HepG2 (cell line): ENCODE results near the gene ICE2. TPM values are rescaled to one million over a fixed set of nuclear protein-coding genes. Genes with fewer than 3 reads are reported as not detected.

Experiments
- ATAC-seq: fragments of 200-7000 bp; cut with Tn5 transposase; 3 replicates; pipeline ENCODE4 v1.9.1; 2020; ENCODE audit warnings: mild to moderate bottlenecking, moderate library complexity
- BruUV-seq: library from RNA; stranded (reverse); fragments of 400-500 nt; replicated peaks from 2 replicates; lab custom pipeline; 2021; lab: Mats Ljungman, UMichigan
- CTCF ChIA-PET: fragments of 300-600 bp; formaldehyde crosslinking; extraction: SDS; loops from one replicate; lab custom pipeline; 2021; ENCODE audit warnings: low total read pairs, inconsistent platforms, low intra/inter-chr PET ratio; lab: Yijun Ruan, JAX
- POLR2A ChIA-PET: fragments of 350-600 bp; sonication (Branson Sonifier 250); formaldehyde crosslinking; loops from one replicate; lab custom pipeline; 2020; ENCODE audit warnings: antibody characterized with exemption, inconsistent platforms; lab: Yijun Ruan, JAX
- DNase-seq: peaks from one replicate; pipeline ENCODE4 v3.0.0-alpha.2; 2015; ENCODE audit warnings: low spot score
- FAIRE-seq: peaks from 3 replicates; lab custom pipeline; 2011; peaks lifted over from hg19 to GRCh38; lab: Jason Lieb, UNC
- H2AFZ ChIP-seq: one replicate; pipeline ENCODE4 v1.6.1; 2011; ENCODE audit warnings: low read length, inconsistent platforms
- H3K27ac ChIP-seq: fragments of 300-600 bp; 3 replicates; pipeline ENCODE4 v1.8.0; 2011; ENCODE audit warnings: mixed run types, mild to moderate bottlenecking, mixed read lengths, low read length, inconsistent platforms; ENCODE audit not compliant: insufficient read depth; ENCODE audit errors: extremely low read length
- H3K27me3 ChIP-seq, 2 experiments: fragments of 200-600 bp in 1 of 2; 2 replicates in 1 of 2; 3 replicates in 1 of 2; pipeline versions ENCODE4 v1.6.0 to v1.8.0; 2011; ENCODE audit warnings: low read length in 2 of 2, mild to moderate bottlenecking in 2 of 2, moderate library complexity in 2 of 2, inconsistent platforms in 1 of 2; ENCODE audit not compliant: insufficient read depth in 2 of 2, control insufficient read depth in 1 of 2
- H3K36me3 ChIP-seq, 2 experiments: fragments of 200-600 bp in 1 of 2; replicated peaks in 1 of 2; 2 replicates in 1 of 2; 3 replicates in 1 of 2; pipeline versions ENCODE4 v1.5.1 to v1.8.0; 2011; ENCODE audit warnings: low read length in 2 of 2, inconsistent platforms in 1 of 2; ENCODE audit not compliant: insufficient read depth in 2 of 2, control insufficient read depth in 1 of 2
- H3K4me1 ChIP-seq: 2 replicates; pipeline ENCODE4 v1.5.1; 2012; ENCODE audit warnings: low read length, inconsistent platforms; ENCODE audit not compliant: insufficient read depth
- H3K4me2 ChIP-seq: 2 replicates; pipeline ENCODE4 v1.6.0; 2011; ENCODE audit warnings: low read depth, low read length, inconsistent platforms
- H3K4me3 ChIP-seq, 3 experiments: fragments of 200-600 bp in 1 of 3; sonication (generic), shearing (Covaris generic) in 1 of 3; replicated peaks in 1 of 3; 2 replicates each; pipeline ENCODE4 v1.5.1; 2011 to 2016; ENCODE audit warnings: low read length in 3 of 3, inconsistent platforms in 2 of 3, low read depth in 2 of 3, mild to moderate bottlenecking in 2 of 3, control low read depth in 1 of 3, mixed read lengths in 1 of 3; ENCODE audit not compliant: insufficient read depth in 1 of 3
- H3K79me2 ChIP-seq: one replicate; pipeline ENCODE4 v1.6.1; 2011; ENCODE audit warnings: low read length, inconsistent platforms; ENCODE audit not compliant: insufficient read depth
- H3K9ac ChIP-seq: 2 replicates; pipeline ENCODE4 v1.6.0; 2011; ENCODE audit warnings: mild to moderate bottlenecking, low read depth, low read length, inconsistent platforms; ENCODE audit not compliant: insufficient read depth
- H3K9me3 ChIP-seq: 2 replicates; pipeline ENCODE4 v1.5.1; 2012; ENCODE audit warnings: mild to moderate bottlenecking, low read length
- H4K20me1 ChIP-seq: 2 replicates; pipeline ENCODE4 v1.6.0; 2011; ENCODE audit warnings: inconsistent platforms, mild to moderate bottlenecking, low read length, moderate library complexity; ENCODE audit not compliant: insufficient read depth
- EEA1 ChIP-seq: sonication (generic); formaldehyde crosslinking; IDR thresholded peaks from 2 replicates; pipeline ENCODE4 v1.5.1; 2020; ENCODE audit warnings: mild to moderate bottlenecking, missing genetic modification reagents, borderline replicate concordance
- HDAC6 ChIP-seq: fragments of 200-600 bp; sonication (generic); IDR thresholded peaks from 2 replicates; pipeline ENCODE4 v1.7.0; 2017; ENCODE audit warnings: mild to moderate bottlenecking, antibody characterized with exemption, low read length, low read depth
- KDM4B ChIP-seq: sonication (generic); formaldehyde crosslinking; IDR thresholded peaks from 2 replicates; pipeline ENCODE4 v1.4.0; 2020; ENCODE audit warnings: missing genetic modification reagents
- RFXANK ChIP-seq: IDR thresholded peaks from 2 replicates; pipeline ENCODE4 v1.6.1; 2016
- SIX4 ChIP-seq: sonication (generic); formaldehyde crosslinking; IDR thresholded peaks from 2 replicates; pipeline ENCODE4 v1.4.0; 2020; ENCODE audit warnings: missing genetic modification reagents
- SNAI1 ChIP-seq: sonication (generic); formaldehyde crosslinking; IDR thresholded peaks from 2 replicates; pipeline ENCODE4 v1.5.0; 2020; ENCODE audit warnings: mild to moderate bottlenecking, missing genetic modification reagents, borderline replicate concordance
- TCF7L2 ChIP-seq: IDR thresholded peaks from 2 replicates; pipeline ENCODE4 v1.6.1; 2011; ENCODE audit warnings: mild to moderate bottlenecking, low read depth, low read length, moderate library complexity
- THYN1 ChIP-seq: sonication (generic); formaldehyde crosslinking; IDR thresholded peaks from 2 replicates; pipeline ENCODE4 v1.8.1; 2023; ENCODE audit warnings: low read depth, mild to moderate bottlenecking, moderate library complexity, missing genetic modification reagents, borderline replicate concordance
- U2AF2 ChIP-seq: fragments of 200-400 bp; formaldehyde crosslinking; IDR thresholded peaks from 2 replicates; pipeline ENCODE4 v1.6.1; 2017; ENCODE audit warnings: low read depth, mild to moderate bottlenecking, low read length
- ZMYM4 ChIP-seq: sonication (generic); formaldehyde crosslinking; IDR thresholded peaks from 2 replicates; pipeline ENCODE4 v1.8.1; 2023; ENCODE audit warnings: mild to moderate bottlenecking, missing genetic modification reagents
- ZNF678 ChIP-seq: sonication (generic); formaldehyde crosslinking; IDR thresholded peaks from 2 replicates; pipeline ENCODE4 v1.4.0; 2020; ENCODE audit warnings: mild to moderate bottlenecking, missing genetic modification reagents
- ZNF790 ChIP-seq: sonication (generic); formaldehyde crosslinking; IDR thresholded peaks from 2 replicates; pipeline ENCODE4 v1.8.0; 2022; ENCODE audit warnings: missing genetic modification reagents, mild to moderate bottlenecking, borderline replicate concordance
- WGBS: methylation state at CpG from one replicate; pipeline ENCODE4 v1.1.6; 2017; ENCODE audit warnings: low lambda C conversion rate; 5-methylcytosine and 5-hydroxymethylcytosine counted together
- in situ Hi-C: cut with HindIII; loops from 2 replicates; pipeline ENCODE4 v1.10.0; 2017; ENCODE audit warnings: low pct_unique_long_range_greater_than_20kb; ENCODE audit not compliant: extremely low pct_ligation_motif_present
- intact Hi-C: fragments of 100-400 bp; cut with micrococcal nuclease; formaldehyde crosslinking; loops from one replicate; pipeline ENCODE4 v1.10.0; 2022; ENCODE audit not compliant: unreplicated experiment
- polyA plus RNA-seq, 8 experiments: library from polyadenylated mRNA; depleted of rRNA in 3 of 8; stranded (reverse) in 7 of 8; unstranded in 1 of 8; fragments of >200 nt; fragmentation: Illumina TruSeq in 4 of 8; extraction: Trizol in 4 of 8; gene quantifications; 2 replicates each; pipeline versions ENCODE4 v1.2.1 to v1.2.3, GENCODE V29; 2011 to 2016; ENCODE audit warnings: low read depth in 4 of 8, missing spikeins in 1 of 8, mixed read lengths in 1 of 8; ENCODE audit not compliant: insufficient read depth in 1 of 8
- total RNA-seq, 5 experiments: library from RNA; depleted of rRNA; stranded (reverse); fragments of >200 nt; fragmentation: Illumina TruSeq; extraction: Trizol; gene quantifications; 2 replicates each; pipeline ENCODE4 v1.2.3, GENCODE V29; 2016; ENCODE audit warnings: low read depth in 1 of 5
- TF ChIP-seq, protein P1 (sequence below): sonication (generic); formaldehyde crosslinking; conservative IDR thresholded peaks from 2 replicates; pipeline ENCODE4 v1.4.0; 2020; ENCODE audit warnings: missing genetic modification reagents
- TF ChIP-seq, protein P2 (sequence below): sonication (generic); formaldehyde crosslinking; IDR thresholded peaks from 2 replicates; pipeline ENCODE4 v1.4.0; 2020; ENCODE audit warnings: missing genetic modification reagents
- TF ChIP-seq, protein P3 (sequence below): sonication (generic); formaldehyde crosslinking; IDR thresholded peaks from 2 replicates; pipeline ENCODE4 v1.4.0; 2020; ENCODE audit warnings: mild to moderate bottlenecking, low read depth, missing genetic modification reagents
- TF ChIP-seq, protein P4 (sequence below): sonication (generic); formaldehyde crosslinking; IDR thresholded peaks from 2 replicates; pipeline ENCODE4 v1.5.0; 2020; ENCODE audit warnings: missing genetic modification reagents
- TF ChIP-seq, protein P5 (sequence below): sonication (generic); formaldehyde crosslinking; IDR thresholded peaks from 2 replicates; pipeline ENCODE4 v1.5.0; 2020; ENCODE audit warnings: missing genetic modification reagents

The ICE2 gene
- total and polyA plus RNA-seq, 2 of the 13 experiments (the other 11 are each of a cell fraction or from before 2014, with no cell fraction given): 24.8 to 26.4 TPM

DNA sequence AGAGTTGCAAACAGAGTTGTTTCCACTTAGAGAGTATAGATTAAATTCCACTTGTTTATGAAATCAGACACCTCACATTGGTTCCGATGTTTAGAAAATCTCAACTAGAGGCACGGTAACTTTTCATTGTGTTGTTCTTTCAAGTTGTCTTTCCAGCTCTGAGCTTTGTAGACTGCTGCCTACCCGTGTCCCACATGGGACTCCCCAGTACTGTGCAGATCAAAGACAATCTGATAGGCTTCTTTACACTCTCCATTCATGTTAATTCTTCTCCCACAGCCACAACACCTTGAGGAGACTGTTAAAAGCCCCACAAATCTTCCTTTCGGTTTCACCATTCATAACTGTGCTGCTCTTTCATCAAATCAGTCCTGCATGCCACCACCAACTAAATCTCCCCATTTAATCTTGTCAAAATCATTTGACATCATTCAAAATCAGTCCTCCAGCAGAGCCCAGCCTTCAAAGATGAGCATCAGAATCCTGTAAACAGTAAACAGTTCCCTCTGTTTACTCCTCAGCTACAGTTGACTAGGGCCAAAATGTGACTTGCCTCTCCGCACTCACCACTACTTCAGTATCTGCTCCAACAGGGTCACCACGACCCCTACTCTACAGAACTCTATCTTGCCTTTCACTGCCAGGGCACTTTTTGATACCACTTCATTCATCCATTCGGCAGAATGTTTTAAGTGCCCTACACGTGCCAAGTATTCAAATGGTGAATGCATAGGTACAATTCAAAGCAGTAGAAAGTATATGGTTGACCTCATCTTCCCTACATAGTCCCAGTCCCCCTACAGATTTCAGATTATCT, 89.5 kb downstream of the ICE2 start:
- DNase-seq: no peak
- peaks cover 76% of the 10 kb centered on the region for H3K79me2 ChIP-seq
- FAIRE-seq: no peak
- H2AFZ ChIP-seq: no peak overlapping the region
- ATAC-seq: no peak
- H3K4me1 ChIP-seq: peaks cover 82% of the 10 kb centered on the region
- TF ChIP-seq ZMYM4 (CRISPR knock-in tag): no peak
- TF ChIP-seq EEA1 (CRISPR knock-in tag): no peak
- no peak for TF ChIP-seq KDM4B
- no peak for TF ChIP-seq U2AF2
- no peak for TF ChIP-seq RFXANK
- TF ChIP-seq, protein P1, sequence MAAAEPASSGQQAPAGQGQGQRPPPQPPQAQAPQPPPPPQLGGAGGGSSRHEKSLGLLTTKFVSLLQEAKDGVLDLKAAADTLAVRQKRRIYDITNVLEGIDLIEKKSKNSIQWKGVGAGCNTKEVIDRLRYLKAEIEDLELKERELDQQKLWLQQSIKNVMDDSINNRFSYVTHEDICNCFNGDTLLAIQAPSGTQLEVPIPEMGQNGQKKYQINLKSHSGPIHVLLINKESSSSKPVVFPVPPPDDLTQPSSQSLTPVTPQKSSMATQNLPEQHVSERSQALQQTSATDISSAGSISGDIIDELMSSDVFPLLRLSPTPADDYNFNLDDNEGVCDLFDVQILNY (CRISPR knock-in tag): no peak
- TF ChIP-seq ZNF678 (CRISPR knock-in tag): no peak
- no peak for TF ChIP-seq HDAC6
- TF ChIP-seq, protein P2, sequence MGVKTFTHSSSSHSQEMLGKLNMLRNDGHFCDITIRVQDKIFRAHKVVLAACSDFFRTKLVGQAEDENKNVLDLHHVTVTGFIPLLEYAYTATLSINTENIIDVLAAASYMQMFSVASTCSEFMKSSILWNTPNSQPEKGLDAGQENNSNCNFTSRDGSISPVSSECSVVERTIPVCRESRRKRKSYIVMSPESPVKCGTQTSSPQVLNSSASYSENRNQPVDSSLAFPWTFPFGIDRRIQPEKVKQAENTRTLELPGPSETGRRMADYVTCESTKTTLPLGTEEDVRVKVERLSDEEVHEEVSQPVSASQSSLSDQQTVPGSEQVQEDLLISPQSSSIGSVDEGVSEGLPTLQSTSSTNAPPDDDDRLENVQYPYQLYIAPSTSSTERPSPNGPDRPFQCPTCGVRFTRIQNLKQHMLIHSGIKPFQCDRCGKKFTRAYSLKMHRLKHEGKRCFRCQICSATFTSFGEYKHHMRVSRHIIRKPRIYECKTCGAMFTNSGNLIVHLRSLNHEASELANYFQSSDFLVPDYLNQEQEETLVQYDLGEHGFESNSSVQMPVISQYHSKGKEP: no peak
- TF ChIP-seq SNAI1 (CRISPR knock-in tag): no peak
- TF ChIP-seq THYN1 (CRISPR knock-in tag): no peak
- no peak for TF ChIP-seq TCF7L2
- TF ChIP-seq ZNF790 (CRISPR knock-in tag): no peak
- TF ChIP-seq, protein P3, sequence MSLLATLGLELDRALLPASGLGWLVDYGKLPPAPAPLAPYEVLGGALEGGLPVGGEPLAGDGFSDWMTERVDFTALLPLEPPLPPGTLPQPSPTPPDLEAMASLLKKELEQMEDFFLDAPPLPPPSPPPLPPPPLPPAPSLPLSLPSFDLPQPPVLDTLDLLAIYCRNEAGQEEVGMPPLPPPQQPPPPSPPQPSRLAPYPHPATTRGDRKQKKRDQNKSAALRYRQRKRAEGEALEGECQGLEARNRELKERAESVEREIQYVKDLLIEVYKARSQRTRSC (CRISPR knock-in tag): no peak
- TF ChIP-seq, protein P4, sequence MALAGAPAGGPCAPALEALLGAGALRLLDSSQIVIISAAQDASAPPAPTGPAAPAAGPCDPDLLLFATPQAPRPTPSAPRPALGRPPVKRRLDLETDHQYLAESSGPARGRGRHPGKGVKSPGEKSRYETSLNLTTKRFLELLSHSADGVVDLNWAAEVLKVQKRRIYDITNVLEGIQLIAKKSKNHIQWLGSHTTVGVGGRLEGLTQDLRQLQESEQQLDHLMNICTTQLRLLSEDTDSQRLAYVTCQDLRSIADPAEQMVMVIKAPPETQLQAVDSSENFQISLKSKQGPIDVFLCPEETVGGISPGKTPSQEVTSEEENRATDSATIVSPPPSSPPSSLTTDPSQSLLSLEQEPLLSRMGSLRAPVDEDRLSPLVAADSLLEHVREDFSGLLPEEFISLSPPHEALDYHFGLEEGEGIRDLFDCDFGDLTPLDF (CRISPR knock-in tag): no peak
- TF ChIP-seq SIX4 (CRISPR knock-in tag): no peak
- TF ChIP-seq, protein P5, sequence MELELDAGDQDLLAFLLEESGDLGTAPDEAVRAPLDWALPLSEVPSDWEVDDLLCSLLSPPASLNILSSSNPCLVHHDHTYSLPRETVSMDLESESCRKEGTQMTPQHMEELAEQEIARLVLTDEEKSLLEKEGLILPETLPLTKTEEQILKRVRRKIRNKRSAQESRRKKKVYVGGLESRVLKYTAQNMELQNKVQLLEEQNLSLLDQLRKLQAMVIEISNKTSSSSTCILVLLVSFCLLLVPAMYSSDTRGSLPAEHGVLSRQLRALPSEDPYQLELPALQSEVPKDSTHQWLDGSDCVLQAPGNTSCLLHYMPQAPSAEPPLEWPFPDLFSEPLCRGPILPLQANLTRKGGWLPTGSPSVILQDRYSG: no peak
- H3K4me3 ChIP-seq: no peak overlapping the region
- in situ Hi-C loops: no loop called here
- H3K27me3 ChIP-seq: no peaks in the 10 kb centered on the region
- intact Hi-C loops: loop anchor here (5.0 kb wide), 2 partner anchors 53 to 88 kb away; partner anchors contain the start of gene ICE2
- 85% methylated on average over 8 of the region's 8 CpGs for WGBS
- peak overlapping the region; percentile 27 for H3K9ac ChIP-seq
- peaks cover 1 to 11% of the 10 kb centered on the region in 2 experiments; a peak in 2 of 5 replicates for H3K36me3 ChIP-seq
- no peaks in the 10 kb centered on the region for H3K9me3 ChIP-seq
- no TSS peak for BruUV-seq
- peak overlapping the region; percentile 96 for H3K27ac ChIP-seq
- ChIA-PET POLR2A (interaction anchor here (1.6 kb wide), 1 partner anchor 11 kb away, joined by 3 read pairs; no protein-coding TSS in a partner anchor), CTCF (no interaction called here)
- H4K20me1 ChIP-seq: no peaks in the 10 kb centered on the region
- peak overlapping the region; percentile 28; the same call in 1 of the 2 replicates for H3K4me2 ChIP-seq
